CD4-positive, alpha-beta T cell treated with Interleukin-10 for 1 hour (primary cell): ENCODE data around the gene CRACDL.
A peak's percentile ranks its signal among the peaks of the same experiment; 100 is the strongest.

Experiments used
- DNase-seq: peaks from one replicate; pipeline ENCODE4 v3.0.0-alpha.2; 2020

Gene CRACDL

GRCh38 chr2:98823196-98824170 is 112.5 kb downstream of the CRACDL start:
- no peak for DNase-seq

- DNase-seq, result peak; percentile 69
Measured at GRCh38 chr2:98822301-98823164, 113.5 kb downstream of the CRACDL start.

GRCh38 chr2:98821629-98822135 is 114.3 kb downstream of the CRACDL start:
- DNase-seq, result no peak

- no peak for DNase-seq
Measured at GRCh38 chr2:98819231-98819766, 116.7 kb downstream of the CRACDL start.

- DNase-seq, result no peak
Measured at GRCh38 chr2:98818164-98818563, 117.9 kb downstream of the CRACDL start.

GRCh38 chr2:98816281-98816680 is 119.7 kb downstream of the CRACDL start:
- no peak for DNase-seq

GRCh38 chr2:98815795-98816194 is 120.2 kb downstream of the CRACDL start:
- DNase-seq, result no peak

GRCh38 chr2:98811766-98812165 is 124.3 kb downstream of the CRACDL start:
- DNase-seq, result no peak

- no peak for DNase-seq
Measured at GRCh38 chr2:98810588-98810928, 125.5 kb downstream of the CRACDL start.

- DNase-seq, result no peak
Measured at GRCh38 chr2:98809878-98810587, 126.0 kb downstream of the CRACDL start.

- no peak for DNase-seq
Measured at GRCh38 chr2:98809116-98809515, 126.9 kb downstream of the CRACDL start.

GRCh38 chr2:98808546-98808945 is 127.5 kb downstream of the CRACDL start:
- no peak for DNase-seq

- DNase-seq, result no peak
Measured at GRCh38 chr2:98807929-98808328, 128.1 kb downstream of the CRACDL start.

- DNase-seq, result peak; percentile 14
Measured at GRCh38 chr2:98807221-98807620, 128.8 kb downstream of the CRACDL start.

GRCh38 chr2:98806236-98806697 is 129.8 kb downstream of the CRACDL start:
- DNase-seq, result no peak

GRCh38 chr2:98805412-98806171 is 130.4 kb downstream of the CRACDL start:
- DNase-seq, result no peak

- DNase-seq, result no peak
Measured at GRCh38 chr2:98804736-98805135, 131.3 kb downstream of the CRACDL start.

GRCh38 chr2:98804265-98804650 is 131.8 kb downstream of the CRACDL start:
- DNase-seq, result no peak

GRCh38 chr2:98803405-98804264 is 132.4 kb downstream of the CRACDL start:
- DNase-seq, result no peak

GRCh38 chr2:98802344-98802743 is 133.7 kb downstream of the CRACDL start:
- DNase-seq, result no peak

GRCh38 chr2:98801921-98802321 is 134.1 kb downstream of the CRACDL start:
- no peak for DNase-seq
